ENCODE results near the gene SNX8.
"Not testable (repeated sequence)": the region's sequence is repeated elsewhere in the genome, so short reads cannot be mapped to it uniquely, and the experiment has no call there.

Gene SNX8

GRCh38 chr7:2326951-2327350, 12.7 kb upstream of the SNX8 start:
- no peak for DNase-seq (ENCODE audit: low spot score)

GRCh38 chr7:2325162-2325561, 10.9 kb upstream of the SNX8 start:
- no peak for DNase-seq (ENCODE audit: low spot score)

- DNase-seq (ENCODE audit: low spot score), result no peak
Observed at GRCh38 chr7:2321020-2321419, 6.8 kb upstream of the SNX8 start.

GRCh38 chr7:2317556-2318293, 3.5 kb upstream of the SNX8 start:
- no peak for DNase-seq (ENCODE audit: low spot score)

GRCh38 chr7:2316578-2316977, 2.3 kb upstream of the SNX8 start:
- no peak for DNase-seq (ENCODE audit: low spot score)

- DNase-seq (ENCODE audit: low spot score), result no peak
Observed at GRCh38 chr7:2315787-2316186, 1.5 kb upstream of the SNX8 start.

- DNase-seq (ENCODE audit: low spot score), result not testable (repeated sequence)
Observed at GRCh38 chr7:2314956-2315530, 802 bp upstream of the SNX8 start.

- DNase-seq (ENCODE audit: low spot score), result no peak
Observed at GRCh38 chr7:2313450-2314208, 612 bp downstream of the SNX8 start.

- DNase-seq (ENCODE audit: low spot score), result no peak
Observed at GRCh38 chr7:2312267-2312929, 1.8 kb downstream of the SNX8 start.

- DNase-seq (ENCODE audit: low spot score), result no peak
Observed at GRCh38 chr7:2309889-2310331, 4.3 kb downstream of the SNX8 start.

GRCh38 chr7:2307690-2308107, 6.5 kb downstream of the SNX8 start:
- no peak for DNase-seq (ENCODE audit: low spot score)

- no peak for DNase-seq (ENCODE audit: low spot score)
Observed at GRCh38 chr7:2306688-2307087, 7.6 kb downstream of the SNX8 start.

GRCh38 chr7:2305258-2305657, 9.0 kb downstream of the SNX8 start:
- DNase-seq (ENCODE audit: low spot score), result not testable (repeated sequence)

GRCh38 chr7:2303520-2303919, 10.7 kb downstream of the SNX8 start:
- DNase-seq (ENCODE audit: low spot score), result not testable (repeated sequence)

- not testable (repeated sequence) for DNase-seq (ENCODE audit: low spot score)
Observed at GRCh38 chr7:2302743-2303397, 11.4 kb downstream of the SNX8 start.

- no peak for DNase-seq (ENCODE audit: low spot score)
Observed at GRCh38 chr7:2301511-2301863, 12.8 kb downstream of the SNX8 start.

GRCh38 chr7:2299870-2300512, 14.2 kb downstream of the SNX8 start:
- DNase-seq (ENCODE audit: low spot score), result no peak

- no peak for DNase-seq (ENCODE audit: low spot score)
Observed at GRCh38 chr7:2299131-2299829, 15.0 kb downstream of the SNX8 start.

GRCh38 chr7:2296832-2297231, 17.4 kb downstream of the SNX8 start:
- no peak for DNase-seq (ENCODE audit: low spot score)

GRCh38 chr7:2295936-2296620, 18.2 kb downstream of the SNX8 start:
- DNase-seq (ENCODE audit: low spot score), result no peak
